GM18502 (cell line): ENCODE data around the gene NFU1.
"Not testable (repeated sequence)": the region's sequence is repeated elsewhere in the genome, so short reads cannot be mapped to it uniquely, and the experiment has no call there.

Source experiments
- ATAC-seq: cut with Tn5 transposase; IDR thresholded peaks from one replicate; pipeline ENCODE4 v1.9.1; 2021; ENCODE audit warnings: mild to moderate bottlenecking; ENCODE audit not compliant: unreplicated experiment, poor library complexity

The NFU1 gene

DNA sequence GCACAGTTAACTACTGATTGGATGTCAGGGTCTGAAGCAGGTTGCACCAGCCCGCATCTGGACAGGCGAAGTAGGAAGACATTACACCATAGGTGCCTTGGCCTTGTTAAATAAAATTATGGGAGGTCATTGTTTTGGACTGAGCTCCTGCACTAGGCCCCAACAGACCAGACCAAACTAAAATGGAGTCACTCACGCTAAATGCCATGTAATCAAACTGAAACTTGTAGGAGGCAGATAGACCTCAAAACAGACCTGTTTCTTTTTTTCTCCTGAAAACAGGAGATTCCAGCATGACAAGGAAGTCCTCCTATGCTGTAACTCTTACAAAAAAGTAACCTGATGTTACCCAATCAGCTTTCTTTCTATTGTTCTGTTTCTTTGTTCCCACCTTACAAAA lies 15.5 kb upstream of the NFU1 start:
- ATAC-seq, result no peak

DNA sequence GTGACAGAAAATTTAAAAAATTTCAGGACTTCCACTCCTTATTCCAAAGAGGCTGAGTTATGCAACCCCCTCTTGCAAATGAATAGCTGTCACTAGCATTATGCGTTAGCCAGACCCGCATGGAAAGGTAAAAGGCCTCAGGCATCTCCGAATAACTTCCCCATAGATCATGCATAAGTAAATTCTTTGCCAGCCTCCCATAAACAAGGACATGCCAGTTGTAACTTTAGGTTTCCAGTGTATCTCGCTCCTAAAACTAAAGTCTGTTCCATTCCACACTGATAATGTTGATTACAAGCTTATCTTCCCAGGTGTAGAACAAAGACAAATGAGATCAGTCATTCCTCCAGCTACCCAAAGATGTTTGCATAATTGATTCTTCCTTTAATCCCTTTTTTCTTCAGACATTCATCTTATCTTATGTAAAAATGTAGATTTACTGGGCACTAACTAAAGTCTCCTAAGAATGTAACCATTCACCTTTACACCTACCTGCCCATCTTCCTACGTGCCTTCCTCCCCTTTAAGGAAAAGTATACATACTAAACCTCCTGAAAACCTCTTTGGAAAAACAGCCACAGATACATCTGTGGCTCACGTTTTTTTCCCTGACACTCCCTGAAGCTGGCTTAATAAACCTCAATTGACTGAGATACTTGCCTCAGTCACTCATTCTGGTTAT lies 13.6 kb upstream of the NFU1 start:
- ATAC-seq, result no peak

DNA sequence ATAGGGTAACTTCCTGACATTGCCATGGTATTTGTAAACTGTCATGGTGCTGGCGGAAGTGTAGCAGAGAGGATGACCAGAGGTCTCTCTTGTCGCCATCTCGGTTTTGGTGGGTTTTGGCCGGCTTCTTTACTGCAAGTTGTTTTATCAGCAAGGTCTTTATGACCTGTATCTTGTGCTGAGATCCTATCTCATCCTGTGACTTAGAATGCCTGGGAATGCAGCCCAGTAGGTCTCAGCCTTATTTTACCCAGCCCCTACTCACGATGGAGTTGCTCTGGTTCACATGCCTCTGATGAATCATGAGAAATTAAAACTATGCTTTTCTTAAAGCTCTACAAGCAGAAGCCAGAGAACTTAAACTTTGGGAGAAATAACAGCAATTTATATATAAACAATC lies 12.7 kb upstream of the NFU1 start:
- no peak for ATAC-seq

DNA sequence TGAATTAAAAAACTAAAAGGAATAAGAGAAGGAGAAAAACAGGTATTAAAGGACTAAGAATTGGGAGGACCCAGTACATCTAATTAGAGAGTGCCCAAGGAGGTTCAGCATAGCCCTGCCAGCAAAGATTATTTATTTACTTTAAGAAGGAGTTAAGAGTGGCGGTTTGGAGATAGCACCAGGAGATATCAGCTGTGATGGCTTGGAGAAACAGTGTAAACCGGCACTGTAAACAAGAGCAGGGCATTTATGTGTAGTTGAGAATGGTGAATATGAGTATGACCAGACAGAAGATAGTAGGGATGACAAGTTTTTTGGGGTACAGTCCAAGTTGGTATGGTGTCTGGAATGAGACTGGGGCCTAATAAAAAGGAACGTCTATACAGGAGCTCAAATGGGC lies 6.4 kb upstream of the NFU1 start:
- not testable (repeated sequence) for ATAC-seq

DNA sequence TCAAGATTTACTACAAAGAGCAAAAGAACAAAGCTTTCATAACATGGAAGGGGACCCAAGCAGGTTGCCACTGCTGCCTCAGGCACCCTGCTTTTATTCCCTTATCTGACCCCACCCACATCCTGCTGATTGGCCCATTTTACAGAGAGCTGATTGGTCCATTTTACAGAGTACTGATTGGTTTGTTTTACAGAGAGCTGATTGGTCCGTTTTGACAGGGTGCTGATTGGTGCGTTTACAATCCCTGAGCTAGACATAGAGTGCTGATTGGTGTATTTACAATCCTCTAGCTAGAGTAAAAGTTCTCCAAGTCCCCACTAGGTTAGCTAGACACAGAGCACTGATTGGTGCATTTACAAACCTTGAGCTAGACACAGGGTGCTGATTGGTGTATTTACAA lies 2.3 kb upstream of the NFU1 start:
- ATAC-seq, result not testable (repeated sequence)

DNA sequence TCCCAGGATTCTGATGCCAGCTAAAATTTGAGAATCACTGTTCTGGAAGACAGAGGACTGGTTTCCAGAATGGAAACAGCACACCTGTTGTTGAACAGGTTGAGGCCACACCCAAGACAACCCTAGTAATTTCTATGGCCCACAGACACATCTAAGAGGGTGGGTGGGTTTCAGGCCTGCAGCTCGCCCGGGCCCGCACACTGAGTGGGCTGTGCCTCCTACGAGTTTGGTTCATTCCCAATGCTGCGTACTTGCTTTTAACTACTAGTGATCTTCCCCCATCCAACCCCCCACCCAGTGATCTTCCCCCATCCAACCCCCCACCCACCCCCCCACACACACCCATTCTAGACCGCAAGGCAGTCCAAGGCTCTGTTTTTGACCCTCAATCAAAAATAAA lies 1.3 kb upstream of the NFU1 start:
- no peak for ATAC-seq

DNA sequence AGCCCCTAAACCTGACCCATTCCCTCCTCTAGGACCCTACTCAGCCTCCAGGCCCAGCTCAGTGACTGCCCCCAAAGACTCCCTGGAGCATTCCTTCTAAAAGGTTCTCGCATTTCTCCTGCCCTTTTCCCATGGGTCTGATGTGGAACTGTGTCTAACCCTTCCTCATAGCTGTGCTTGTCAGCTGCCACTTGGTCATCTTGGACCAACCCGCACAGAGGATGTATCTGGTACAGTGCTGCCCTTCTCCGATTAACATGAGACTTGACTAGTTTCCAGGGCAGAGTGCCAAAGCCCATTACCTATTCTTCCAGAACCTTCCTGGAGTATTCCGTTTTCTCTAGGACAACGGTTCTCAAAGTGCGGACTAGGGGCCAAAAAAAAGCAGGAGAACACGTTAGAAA lies 518 bp upstream of the NFU1 start:
- no peak for ATAC-seq

DNA sequence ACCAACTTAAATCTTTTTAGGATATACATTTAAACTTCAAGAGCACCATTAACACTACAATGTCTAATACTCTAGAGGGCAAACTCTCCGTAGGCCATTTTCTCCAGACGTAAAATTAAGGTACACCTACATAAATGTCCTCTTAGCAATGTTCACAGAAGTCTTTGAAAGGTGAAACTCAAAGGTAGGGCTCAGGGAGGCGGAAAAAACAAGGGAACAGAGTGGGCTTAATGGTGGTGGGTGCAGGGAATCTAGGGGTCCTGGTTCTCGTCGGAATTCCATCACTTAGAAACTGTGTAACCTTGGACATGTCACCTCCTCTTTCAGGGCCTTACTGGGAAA lies 668 bp downstream of the NFU1 start:
- ATAC-seq, result peak; percentile 10

DNA sequence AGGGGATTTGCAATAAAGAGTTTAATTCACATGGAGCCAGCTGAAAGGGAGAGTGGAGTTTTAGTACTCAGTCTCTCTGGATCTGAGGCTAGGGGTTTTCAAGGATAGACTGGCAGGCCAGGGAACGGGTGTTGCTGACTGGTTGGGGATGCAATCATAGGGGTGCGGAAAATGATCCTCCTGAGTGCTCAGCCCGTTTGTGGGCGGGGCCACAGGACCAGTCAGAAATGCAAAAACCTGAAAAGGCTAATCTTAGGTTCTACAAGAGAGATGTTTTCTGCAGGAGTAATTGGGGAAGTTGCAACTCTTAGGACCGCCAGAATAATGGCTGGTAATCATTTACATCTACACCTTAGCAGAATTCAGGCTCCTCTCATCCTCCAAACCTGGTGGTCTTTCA lies 2.5 kb downstream of the NFU1 start:
- ATAC-seq, result no peak

DNA sequence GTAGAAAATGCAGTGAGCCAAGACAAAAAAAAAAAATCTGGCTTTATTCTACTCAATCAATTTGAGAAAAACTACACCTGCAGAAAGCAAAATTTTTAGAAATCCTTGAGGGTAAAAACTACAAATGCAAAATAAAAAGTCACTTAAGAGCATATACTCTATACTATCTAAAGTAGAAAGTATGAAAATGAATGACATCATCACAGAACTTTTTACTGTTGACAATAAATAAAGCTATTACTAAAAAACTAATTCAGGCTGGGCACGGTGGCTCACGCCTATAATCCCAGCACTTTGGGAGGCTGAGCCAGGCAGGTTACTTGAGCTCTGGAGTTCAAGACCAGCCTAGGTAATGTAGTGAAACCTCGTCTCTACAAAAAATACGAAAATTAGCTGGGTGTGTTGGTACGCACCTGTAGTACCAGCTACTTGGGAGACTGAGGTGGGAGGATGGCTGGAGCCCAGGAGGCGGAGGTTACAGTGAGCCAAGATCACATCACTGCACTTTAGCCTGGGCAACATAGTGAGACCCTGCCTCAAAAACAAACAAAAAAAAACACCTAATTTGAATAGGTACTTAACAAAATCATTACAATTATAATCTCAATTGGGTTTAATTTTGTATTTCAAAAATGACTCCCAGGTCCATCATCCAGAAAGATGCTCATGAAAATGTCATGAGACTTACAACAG lies 7.6 kb downstream of the NFU1 start:
- no peak for ATAC-seq

DNA sequence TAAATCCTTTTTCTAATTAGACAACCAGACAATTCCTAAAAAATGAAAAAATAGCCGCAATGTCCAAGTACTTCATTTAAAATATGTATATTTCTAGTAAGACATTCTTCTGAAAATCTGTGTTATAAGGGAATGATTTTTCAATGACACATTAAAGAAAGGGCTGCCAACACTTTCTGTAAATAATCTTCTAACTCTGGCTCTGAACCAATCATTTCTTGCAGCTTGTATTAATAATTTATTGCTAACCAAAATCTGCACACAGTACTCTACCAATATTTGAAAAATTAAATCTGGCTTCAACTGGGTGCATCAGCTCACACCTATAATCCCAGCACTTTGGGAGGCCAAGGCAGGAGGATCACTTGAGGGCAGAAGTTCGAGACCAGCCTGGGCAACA lies 8.3 kb downstream of the NFU1 start:
- no peak for ATAC-seq

DNA sequence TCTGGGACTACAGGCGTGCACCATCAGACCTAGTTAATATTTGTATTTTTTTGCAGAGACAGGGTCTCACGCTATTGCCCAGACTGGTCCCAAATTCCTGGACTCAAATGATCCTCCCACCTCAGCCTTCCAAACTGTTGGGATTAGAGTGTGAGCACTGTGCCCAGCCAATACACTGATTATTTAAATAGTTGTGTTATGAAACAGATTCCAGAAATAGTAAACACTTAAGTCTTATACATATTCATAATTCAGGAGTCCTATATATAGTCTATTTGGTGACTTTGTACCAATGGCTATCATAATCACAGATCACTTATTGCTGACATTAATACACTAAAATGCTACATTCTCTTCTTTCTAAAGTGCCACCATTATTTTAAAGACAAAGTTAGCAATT lies 12.8 kb downstream of the NFU1 start:
- ATAC-seq, result no peak

DNA sequence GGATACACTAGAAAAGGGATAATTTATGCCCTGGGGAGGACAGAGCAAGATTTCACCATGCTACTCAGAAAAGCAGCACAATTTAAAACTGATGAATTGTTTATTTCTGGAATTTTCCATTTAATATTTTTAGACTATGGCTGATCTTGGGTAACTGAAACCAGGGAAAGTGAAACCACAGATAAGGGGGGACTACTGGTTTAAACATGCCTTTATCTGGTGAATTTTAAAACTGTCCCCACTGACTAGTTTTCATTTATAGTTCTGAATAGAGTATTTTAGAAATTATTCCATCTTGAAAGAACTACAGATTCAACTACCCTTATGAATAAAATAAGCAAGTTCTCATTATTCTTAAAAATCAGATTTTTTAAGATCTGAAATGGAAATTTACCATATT lies 15.0 kb downstream of the NFU1 start:
- ATAC-seq, result no peak

DNA sequence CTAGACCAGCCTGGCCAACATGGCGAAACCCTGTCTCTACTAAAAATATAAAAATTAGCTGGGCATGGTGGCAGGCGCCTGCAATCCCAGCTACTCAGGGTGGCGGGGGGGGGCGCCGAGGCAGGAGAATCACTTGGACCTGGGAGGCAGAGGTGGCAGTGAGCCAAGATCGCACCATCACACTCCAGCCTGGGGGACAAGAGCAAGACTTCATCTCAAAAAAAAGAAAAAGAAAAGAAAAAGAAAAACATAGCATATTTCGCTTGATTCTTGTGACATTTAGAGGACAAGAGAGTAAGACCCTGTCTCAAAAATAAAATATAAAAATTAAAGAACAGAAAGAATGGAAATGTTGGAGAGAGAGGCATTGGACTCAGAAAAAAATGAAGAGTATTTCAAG lies 18.1 kb downstream of the NFU1 start:
- not testable (repeated sequence) for ATAC-seq

DNA sequence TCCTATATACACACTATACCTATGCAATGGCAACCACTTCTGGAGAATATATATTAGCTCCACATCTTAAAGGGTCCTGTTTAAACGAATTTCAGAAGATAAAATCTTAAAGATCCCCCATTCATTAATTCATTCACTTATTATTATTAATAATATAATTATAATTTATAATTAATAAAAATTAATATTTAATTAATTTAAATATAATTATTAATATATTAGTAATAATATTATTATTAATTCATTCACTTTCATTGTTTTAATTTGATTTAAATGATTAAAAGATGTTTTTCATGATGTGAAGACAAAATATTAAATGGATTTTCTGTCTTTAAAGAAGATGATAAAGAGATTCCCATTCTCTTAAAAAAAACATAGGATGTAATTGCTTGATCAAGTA lies 21.1 kb downstream of the NFU1 start:
- ATAC-seq, result no peak

DNA sequence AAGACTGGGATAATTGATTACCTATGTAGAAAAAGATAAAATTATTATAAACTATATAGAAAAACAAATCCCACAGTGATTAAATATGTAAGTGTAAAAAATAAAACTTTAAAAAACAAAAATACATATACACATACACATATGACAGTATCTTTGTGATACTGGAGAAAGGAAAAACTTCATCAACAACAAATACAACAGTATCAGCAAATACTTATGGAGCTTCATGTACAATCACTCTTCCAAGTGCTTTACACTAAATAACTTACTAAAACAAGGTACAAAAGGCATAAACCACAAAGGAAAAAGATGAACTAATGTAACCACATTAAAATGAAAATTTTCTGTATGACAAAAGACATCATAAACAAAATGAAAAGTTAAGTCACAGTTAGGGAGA lies 26.1 kb downstream of the NFU1 start:
- ATAC-seq, result no peak

DNA sequence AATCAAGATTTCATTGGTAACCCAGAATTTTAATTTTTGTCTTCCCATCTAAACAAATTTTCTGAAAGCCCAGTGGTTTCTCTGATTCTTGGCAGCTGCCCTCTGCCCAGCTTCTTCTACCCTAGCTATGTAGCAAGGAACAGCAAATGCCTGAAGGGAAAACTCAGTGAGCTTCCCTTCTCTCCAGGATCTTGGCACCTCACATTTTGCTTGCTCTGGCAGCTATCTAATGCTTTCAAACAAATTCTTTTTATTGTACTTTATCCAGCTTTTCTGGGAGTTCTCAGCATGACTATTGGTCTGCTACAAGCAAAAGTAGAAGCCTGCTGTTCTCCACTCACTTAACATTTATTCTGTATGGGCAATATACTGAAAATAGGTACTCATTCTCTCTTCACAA lies 31.9 kb downstream of the NFU1 start:
- no peak for ATAC-seq

DNA sequence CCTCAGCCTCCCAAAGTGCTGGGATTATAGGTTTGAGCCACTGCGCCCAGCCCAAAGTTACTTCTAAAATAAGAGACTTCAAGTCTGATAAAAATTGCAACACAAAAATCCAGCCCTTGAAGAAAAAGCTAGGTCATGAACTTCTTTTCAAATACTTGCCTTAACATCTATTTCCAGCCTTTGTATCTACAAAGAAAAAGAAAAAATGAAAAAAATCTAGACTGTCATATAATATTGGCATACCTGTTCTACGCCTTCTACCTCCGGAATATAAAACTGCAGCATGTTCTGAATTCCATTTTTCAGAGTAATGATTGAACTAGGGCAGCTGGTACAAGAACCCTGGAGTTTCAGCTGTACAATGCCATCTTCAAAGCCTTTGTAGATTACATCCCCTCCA lies 37.1 kb downstream of the NFU1 start:
- ATAC-seq, result no peak

DNA sequence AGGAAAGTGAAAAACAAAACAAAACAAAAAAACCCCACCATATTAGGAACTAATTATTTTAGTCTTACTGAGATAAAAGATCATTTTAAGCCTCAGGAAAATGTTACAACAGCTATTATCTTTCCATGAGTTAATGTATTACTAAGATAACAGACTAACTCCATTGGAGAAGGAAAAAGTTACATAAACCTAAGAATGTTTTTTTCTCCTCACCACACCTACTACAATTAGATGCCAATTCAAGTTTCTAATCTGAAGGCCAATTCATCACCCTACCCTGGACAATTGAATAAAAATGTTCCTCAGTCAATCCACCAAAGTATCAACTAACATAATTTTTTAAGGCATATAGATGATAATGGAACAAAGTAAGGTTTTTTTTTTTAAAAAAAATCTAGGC lies 40.0 kb downstream of the NFU1 start:
- ATAC-seq, result no peak

DNA sequence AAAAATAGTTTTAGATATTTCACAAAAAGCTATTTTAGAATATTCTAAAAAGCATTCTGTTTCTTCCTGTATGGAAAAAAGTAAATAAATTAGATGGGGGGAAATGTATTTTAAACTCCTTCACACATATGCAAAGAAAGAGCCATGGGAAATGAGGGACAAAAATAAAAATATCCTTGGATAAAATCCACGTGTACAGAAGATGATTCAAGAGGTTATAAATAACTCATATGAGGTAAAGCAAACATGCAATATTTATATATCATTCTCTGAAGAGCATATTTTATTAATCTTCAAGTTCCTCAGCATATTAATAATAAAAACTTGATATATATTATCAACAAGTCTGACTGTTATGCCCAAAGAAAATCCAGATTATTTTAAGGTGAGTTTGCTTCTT lies 41.4 kb downstream of the NFU1 start:
- ATAC-seq, result no peak

DNA sequence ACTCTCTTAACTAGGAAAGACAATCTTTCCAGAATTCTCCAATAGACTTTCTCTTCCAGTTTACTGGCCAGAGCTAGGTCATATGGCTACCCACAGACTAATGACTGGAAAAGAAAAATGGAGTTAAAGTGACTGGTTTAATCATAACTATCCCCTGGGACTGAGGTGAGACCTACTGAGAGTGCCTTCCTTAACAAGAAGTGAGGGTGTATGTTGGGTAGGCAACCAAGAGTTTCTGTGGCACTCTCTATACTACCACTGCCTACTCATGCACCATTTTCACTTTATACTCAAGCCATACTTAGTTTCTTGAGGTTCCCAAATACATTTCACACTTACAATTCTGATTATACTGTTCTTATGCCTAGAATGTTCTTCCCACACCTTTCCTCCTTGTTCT lies 43.3 kb downstream of the NFU1 start:
- ATAC-seq, result no peak

DNA sequence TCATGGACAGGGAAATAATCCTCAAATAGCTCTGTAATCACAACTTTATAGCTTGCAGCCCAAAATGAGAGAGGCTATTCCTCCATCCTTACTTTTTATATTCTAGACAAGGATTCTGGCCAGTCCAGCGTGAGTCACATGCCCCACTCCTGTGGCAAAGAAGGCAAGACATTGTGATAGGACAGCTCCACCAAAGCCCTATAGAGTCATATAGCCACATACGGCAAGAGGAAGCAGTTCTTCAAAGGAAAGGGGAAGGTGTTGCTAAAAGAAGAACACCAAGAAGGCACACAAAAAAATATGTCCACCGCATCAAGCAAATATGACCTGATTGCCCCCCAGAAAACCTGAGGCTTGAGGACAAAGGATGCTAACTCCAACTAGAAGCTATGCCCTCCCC lies 46.8 kb downstream of the NFU1 start:
- no peak for ATAC-seq
